Measurements from ENCODE around the gene PRR33. TPM values are rescaled to one million over a fixed set of nuclear protein-coding genes. Genes with fewer than 3 reads are reported as not detected.

The PRR33 gene
- total RNA-seq, 1 experiment from 2014 or later, result not detected

GRCh38 chr11:1936781-1937615, 45.3 kb upstream of the PRR33 start:
- Histone ChIP-seq H3K4me3 (ENCODE audit: low read depth in 2 of 2, low read length in 2 of 2) (no peak overlapping the region), H3K27me3 (ENCODE audit: control insufficient read depth, insufficient read depth, low read length) (no peaks in the 10 kb centered on the region), H3K4me1 (ENCODE audit: control insufficient read depth, insufficient read depth, low read length) (no peaks in the 10 kb centered on the region; the same call in 1 of the 2 replicates), H3K36me3 (ENCODE audit: control insufficient read depth, insufficient read depth, low read length) (no peaks in the 10 kb centered on the region), H3K9me3 (ENCODE audit: control insufficient read depth, insufficient read depth, low read depth, low read length) (no peaks in the 10 kb centered on the region), H3K27ac (ENCODE audit: low read length) (no peak overlapping the region)
- ATAC-seq (peak; percentile 61), DNase-seq (ENCODE audit: low read depth, low spot score) (no peak)
- TF ChIP-seq POLR2AphosphoS5 (IDR thresholded peaks at IDR 0.05; ENCODE audit: low read depth, low read length), result no peak
- TF ChIP-seq REST (IDR thresholded peaks at IDR 0.05; ENCODE audit: insufficient read depth in 1 of 2, low read depth in 2 of 2, low read length in 1 of 2), result no peak
- no peak for TF ChIP-seq CTCF (IDR thresholded peaks at IDR 0.05)
- TF ChIP-seq TCF7L2 (IDR thresholded peaks at IDR 0.05; ENCODE audit: low read depth, low read length), result no peak
- no peak for TF ChIP-seq SIN3A (IDR thresholded peaks at IDR 0.05; ENCODE audit: borderline replicate concordance, insufficient read depth, low read depth, low read length)
- POLR2A ChIA-PET, result no interaction called here
- CTCF ChIA-PET, result interaction anchor here (1.4 kb wide), 1 partner anchor 243 kb away, joined by 5 read pairs; no protein-coding TSS in a partner anchor
- in situ Hi-C loops (cut with HindIII; ENCODE audit: low pct_unique_long_range_greater_than_20kb, low sequenced_read_pairs) (no loop called here), intact Hi-C loops (cut with micrococcal nuclease; ENCODE audit: unreplicated experiment) (no loop called here)
- BruUV-seq (replicated peaks), result no TSS peak

GRCh38 chr11:1936072-1936780, 44.5 kb upstream of the PRR33 start:
- intact Hi-C loops (cut with micrococcal nuclease; ENCODE audit: unreplicated experiment), result no loop called here
- in situ Hi-C loops (cut with HindIII; ENCODE audit: low pct_unique_long_range_greater_than_20kb, low sequenced_read_pairs), result no loop called here
- TF ChIP-seq CTCF (IDR thresholded peaks at IDR 0.05) (no peak), REST (IDR thresholded peaks at IDR 0.05; ENCODE audit: insufficient read depth in 1 of 2, low read depth in 2 of 2, low read length in 1 of 2) (no peak), POLR2AphosphoS5 (IDR thresholded peaks at IDR 0.05; ENCODE audit: low read depth, low read length) (no peak), SIN3A (IDR thresholded peaks at IDR 0.05; ENCODE audit: borderline replicate concordance, insufficient read depth, low read depth, low read length) (no peak), TCF7L2 (IDR thresholded peaks at IDR 0.05; ENCODE audit: low read depth, low read length) (no peak)
- ChIA-PET POLR2A (no interaction called here), CTCF (interaction anchor here (0.7 kb wide), 1 partner anchor 54 kb away, joined by 3 read pairs; no protein-coding TSS in a partner anchor)
- DNase-seq (ENCODE audit: low read depth, low spot score) (no peak), ATAC-seq (peak; percentile 17)
- no peaks in the 10 kb centered on the region for H3K27me3 ChIP-seq (ENCODE audit: control insufficient read depth, insufficient read depth, low read length)
- H3K4me1 ChIP-seq (ENCODE audit: control insufficient read depth, insufficient read depth, low read length), result no peaks in the 10 kb centered on the region; the same call in 1 of the 2 replicates
- no peak overlapping the region for H3K4me3 ChIP-seq (ENCODE audit: low read depth in 2 of 2, low read length in 2 of 2)
- no peaks in the 10 kb centered on the region for H3K9me3 ChIP-seq (ENCODE audit: control insufficient read depth, insufficient read depth, low read depth, low read length)
- no TSS peak for BruUV-seq (replicated peaks)
- no peaks in the 10 kb centered on the region for H3K36me3 ChIP-seq (ENCODE audit: control insufficient read depth, insufficient read depth, low read length)
- H3K27ac ChIP-seq (ENCODE audit: low read length), result no peak overlapping the region

All from Panc1 (cell line).